SK-N-SH (cell line): ENCODE measurements around the gene SH3BGRL2.

Source experiments
- EP300 ChIP-seq, 2 experiments: IDR thresholded peaks; 2 replicates each; pipeline versions ENCODE4 v1.4.0 to v1.6.1; 2012; ENCODE audit warnings: borderline replicate concordance in 1 of 2, low read depth in 1 of 2, low read length in 1 of 2
- JUND ChIP-seq: IDR thresholded peaks from 2 replicates; pipeline ENCODE4 v1.4.0; 2012
- RAD21 ChIP-seq: IDR thresholded peaks from 2 replicates; pipeline ENCODE4 v1.6.1; 2012; ENCODE audit warnings: mild to moderate bottlenecking, low read length
- RFX5 ChIP-seq: IDR thresholded peaks from 2 replicates; pipeline ENCODE4 v1.6.1; 2012; ENCODE audit warnings: mild to moderate bottlenecking, improper control_type of control experiment, low read length
- SIN3A ChIP-seq: IDR thresholded peaks from 2 replicates; pipeline ENCODE4 v1.6.1; 2012; ENCODE audit warnings: low read depth, mild to moderate bottlenecking, low read length, moderate library complexity, borderline replicate concordance
- SMC3 ChIP-seq: IDR thresholded peaks from 2 replicates; pipeline ENCODE4 v1.6.1; 2012; ENCODE audit warnings: low read depth, low read length, improper control_type of control experiment
- TAF1 ChIP-seq: IDR thresholded peaks from 2 replicates; pipeline ENCODE4 v1.6.1; 2012; ENCODE audit warnings: low read depth, mild to moderate bottlenecking, low read length, moderate library complexity, borderline replicate concordance
- TF ChIP-seq, protein P1 (sequence below): fragments of 200-600 bp; sonication (generic); IDR thresholded peaks from 2 replicates; pipeline ENCODE4 v1.6.1; 2017; ENCODE audit warnings: antibody characterized with exemption, mild to moderate bottlenecking, moderate library complexity
- TF ChIP-seq, protein P2 (sequence below): IDR thresholded peaks from 2 replicates; pipeline ENCODE4 v1.6.1; 2012; ENCODE audit warnings: mild to moderate bottlenecking, low read depth, low read length, moderate library complexity
- TF ChIP-seq, protein P3 (sequence below): fragments of 150-350 bp; IDR thresholded peaks from 2 replicates; pipeline ENCODE4 v1.6.1; 2017; ENCODE audit warnings: antibody characterized with exemption, low read length, low read depth, borderline replicate concordance

DNA sequence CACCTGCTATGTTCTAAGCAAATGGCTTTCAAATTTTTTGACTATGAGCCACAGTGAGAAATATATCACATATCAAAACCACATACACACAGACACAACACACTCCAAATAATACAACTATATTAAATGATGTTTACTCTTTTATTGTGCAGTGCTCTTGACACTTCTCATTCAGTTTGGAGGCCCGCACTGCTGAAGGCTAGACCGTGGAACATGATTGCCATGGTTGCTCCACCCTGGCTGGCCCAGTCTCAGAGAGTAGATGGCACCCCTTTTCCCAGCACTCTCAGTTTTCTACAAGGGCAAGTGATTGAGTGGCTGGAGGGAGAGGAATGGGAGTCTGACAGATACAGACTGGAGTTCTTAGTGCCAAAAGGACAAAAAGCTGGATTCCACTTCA is 86.9 kb downstream of the SH3BGRL2 start:
- TF ChIP-seq, protein P1, sequence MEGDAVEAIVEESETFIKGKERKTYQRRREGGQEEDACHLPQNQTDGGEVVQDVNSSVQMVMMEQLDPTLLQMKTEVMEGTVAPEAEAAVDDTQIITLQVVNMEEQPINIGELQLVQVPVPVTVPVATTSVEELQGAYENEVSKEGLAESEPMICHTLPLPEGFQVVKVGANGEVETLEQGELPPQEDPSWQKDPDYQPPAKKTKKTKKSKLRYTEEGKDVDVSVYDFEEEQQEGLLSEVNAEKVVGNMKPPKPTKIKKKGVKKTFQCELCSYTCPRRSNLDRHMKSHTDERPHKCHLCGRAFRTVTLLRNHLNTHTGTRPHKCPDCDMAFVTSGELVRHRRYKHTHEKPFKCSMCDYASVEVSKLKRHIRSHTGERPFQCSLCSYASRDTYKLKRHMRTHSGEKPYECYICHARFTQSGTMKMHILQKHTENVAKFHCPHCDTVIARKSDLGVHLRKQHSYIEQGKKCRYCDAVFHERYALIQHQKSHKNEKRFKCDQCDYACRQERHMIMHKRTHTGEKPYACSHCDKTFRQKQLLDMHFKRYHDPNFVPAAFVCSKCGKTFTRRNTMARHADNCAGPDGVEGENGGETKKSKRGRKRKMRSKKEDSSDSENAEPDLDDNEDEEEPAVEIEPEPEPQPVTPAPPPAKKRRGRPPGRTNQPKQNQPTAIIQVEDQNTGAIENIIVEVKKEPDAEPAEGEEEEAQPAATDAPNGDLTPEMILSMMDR: no peak
- TF ChIP-seq RFX5: no peak
- TF ChIP-seq SMC3: no peak
- TF ChIP-seq SIN3A: no peak
- no peak for TF ChIP-seq TAF1
- TF ChIP-seq, protein P2, sequence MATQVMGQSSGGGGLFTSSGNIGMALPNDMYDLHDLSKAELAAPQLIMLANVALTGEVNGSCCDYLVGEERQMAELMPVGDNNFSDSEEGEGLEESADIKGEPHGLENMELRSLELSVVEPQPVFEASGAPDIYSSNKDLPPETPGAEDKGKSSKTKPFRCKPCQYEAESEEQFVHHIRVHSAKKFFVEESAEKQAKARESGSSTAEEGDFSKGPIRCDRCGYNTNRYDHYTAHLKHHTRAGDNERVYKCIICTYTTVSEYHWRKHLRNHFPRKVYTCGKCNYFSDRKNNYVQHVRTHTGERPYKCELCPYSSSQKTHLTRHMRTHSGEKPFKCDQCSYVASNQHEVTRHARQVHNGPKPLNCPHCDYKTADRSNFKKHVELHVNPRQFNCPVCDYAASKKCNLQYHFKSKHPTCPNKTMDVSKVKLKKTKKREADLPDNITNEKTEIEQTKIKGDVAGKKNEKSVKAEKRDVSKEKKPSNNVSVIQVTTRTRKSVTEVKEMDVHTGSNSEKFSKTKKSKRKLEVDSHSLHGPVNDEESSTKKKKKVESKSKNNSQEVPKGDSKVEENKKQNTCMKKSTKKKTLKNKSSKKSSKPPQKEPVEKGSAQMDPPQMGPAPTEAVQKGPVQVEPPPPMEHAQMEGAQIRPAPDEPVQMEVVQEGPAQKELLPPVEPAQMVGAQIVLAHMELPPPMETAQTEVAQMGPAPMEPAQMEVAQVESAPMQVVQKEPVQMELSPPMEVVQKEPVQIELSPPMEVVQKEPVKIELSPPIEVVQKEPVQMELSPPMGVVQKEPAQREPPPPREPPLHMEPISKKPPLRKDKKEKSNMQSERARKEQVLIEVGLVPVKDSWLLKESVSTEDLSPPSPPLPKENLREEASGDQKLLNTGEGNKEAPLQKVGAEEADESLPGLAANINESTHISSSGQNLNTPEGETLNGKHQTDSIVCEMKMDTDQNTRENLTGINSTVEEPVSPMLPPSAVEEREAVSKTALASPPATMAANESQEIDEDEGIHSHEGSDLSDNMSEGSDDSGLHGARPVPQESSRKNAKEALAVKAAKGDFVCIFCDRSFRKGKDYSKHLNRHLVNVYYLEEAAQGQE: no peak
- TF ChIP-seq, protein P3, sequence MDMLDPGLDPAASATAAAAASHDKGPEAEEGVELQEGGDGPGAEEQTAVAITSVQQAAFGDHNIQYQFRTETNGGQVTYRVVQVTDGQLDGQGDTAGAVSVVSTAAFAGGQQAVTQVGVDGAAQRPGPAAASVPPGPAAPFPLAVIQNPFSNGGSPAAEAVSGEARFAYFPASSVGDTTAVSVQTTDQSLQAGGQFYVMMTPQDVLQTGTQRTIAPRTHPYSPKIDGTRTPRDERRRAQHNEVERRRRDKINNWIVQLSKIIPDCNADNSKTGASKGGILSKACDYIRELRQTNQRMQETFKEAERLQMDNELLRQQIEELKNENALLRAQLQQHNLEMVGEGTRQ: no peak
- no peak for TF ChIP-seq RAD21
- TF ChIP-seq EP300 (IDR thresholded peaks at IDR 0.05; ENCODE audit: borderline replicate concordance in 1 of 2, low read depth in 1 of 2, low read length in 1 of 2): no peak
- no peak for TF ChIP-seq JUND
